SU-DHL-6 (cell line): ENCODE results near the gene ZCRB1.

Experiments
- H2AFZ ChIP-seq: fragments of 200-600 bp; sonication (generic); 2 replicates; pipeline ENCODE4 v1.6.1; 2014; ENCODE audit warnings: low read depth, mild to moderate bottlenecking, moderate library complexity, mixed read lengths, antibody characterized with exemption, low read length; ENCODE audit not compliant: severe bottlenecking
- H3F3A ChIP-seq: fragments of 200-600 bp; shearing (Covaris generic); 2 replicates; pipeline ENCODE4 v1.6.0; 2016; ENCODE audit warnings: antibody characterized with exemption, mild to moderate bottlenecking; ENCODE audit not compliant: insufficient read depth
- H3K27ac ChIP-seq: fragments of 200-600 bp; sonication (generic); 2 replicates; pipeline ENCODE4 v1.5.1; 2016; ENCODE audit warnings: low read depth, mild to moderate bottlenecking, low read length, moderate library complexity, mixed read lengths
- H3K27me3 ChIP-seq: fragments of 200-600 bp; sonication (generic), shearing (Covaris generic); 2 replicates; pipeline ENCODE4 v1.6.0; 2014; ENCODE audit warnings: mild to moderate bottlenecking, low read length
- H3K36me3 ChIP-seq: fragments of 200-600 bp; sonication (generic); 2 replicates; pipeline ENCODE4 v1.6.1; 2014; ENCODE audit warnings: mild to moderate bottlenecking, low read length, mixed read lengths
- H3K4me2 ChIP-seq: fragments of 300-600, 200-600 bp; shearing (Covaris generic), sonication (generic); 2 replicates; pipeline ENCODE4 v1.6.0; 2014; ENCODE audit warnings: low read length, low read depth, mild to moderate bottlenecking; ENCODE audit not compliant: poor library complexity, severe bottlenecking
- H3K4me3 ChIP-seq: fragments of 200-600 bp; sonication (generic); 2 replicates; pipeline ENCODE4 v1.5.1; 2014; ENCODE audit warnings: antibody characterized with exemption, low read length, mild to moderate bottlenecking, mixed read lengths; ENCODE audit not compliant: insufficient read depth, poor library complexity, severe bottlenecking
- H3K79me2 ChIP-seq: fragments of 200-600 bp; sonication (generic); 2 replicates; pipeline ENCODE4 v1.6.1; 2014; ENCODE audit warnings: mild to moderate bottlenecking, low read length, moderate library complexity; ENCODE audit not compliant: insufficient read depth
- H3K9ac ChIP-seq: fragments of 200-600 bp; sonication (generic); 2 replicates; pipeline ENCODE4 v1.7.0; 2014; ENCODE audit warnings: mild to moderate bottlenecking, low read length
- H3K9me2 ChIP-seq: fragments of 200-600 bp; sonication (generic); replicated peaks from 2 replicates; pipeline ENCODE4 v1.6.1; 2014; ENCODE audit warnings: low read length; ENCODE audit not compliant: insufficient read depth
- H3K9me3 ChIP-seq: fragments of 200-600 bp; sonication (generic); 2 replicates; pipeline ENCODE4 v1.6.1; 2014; ENCODE audit warnings: low read length, mixed read lengths; ENCODE audit not compliant: insufficient read depth
- H4K20me1 ChIP-seq: fragments of 200-600 bp; sonication (generic); 2 replicates; pipeline ENCODE4 v1.6.1; 2014; ENCODE audit warnings: low read depth, mild to moderate bottlenecking, antibody characterized with exemption, low read length, moderate library complexity, mixed read lengths
- CTCF ChIP-seq: fragments of 200-600 bp; sonication (generic); IDR thresholded peaks from one replicate; pipeline ENCODE4 v1.5.1; 2017; ENCODE audit warnings: antibody characterized with exemption, mild to moderate bottlenecking, low read length, moderate library complexity; ENCODE audit not compliant: insufficient read depth, poor library complexity, severe bottlenecking
- EZH2phosphoT487 ChIP-seq: fragments of 200-600 bp; sonication (generic), shearing (Covaris generic); conservative IDR thresholded peaks from 2 replicates; pipeline ENCODE4 v1.6.1; 2018; ENCODE audit warnings: mild to moderate bottlenecking, antibody characterized with exemption, low read length, moderate library complexity, mixed read lengths

ZCRB1 gene

GRCh38 chr12:42343721-42344120 is 17.8 kb upstream of the ZCRB1 start:
- peaks cover 16% of the 10 kb centered on the region; the same call in 1 of the 2 replicates for H3K36me3 ChIP-seq
- H3K27me3 ChIP-seq = no peaks in the 10 kb centered on the region
- no peaks in the 10 kb centered on the region for H3K9me3 ChIP-seq
- H2AFZ ChIP-seq = no peak overlapping the region
- TF ChIP-seq CTCF = no peak
- TF ChIP-seq EZH2phosphoT487 = no peak
- peaks cover 98% of the 10 kb centered on the region for H3K79me2 ChIP-seq
- H4K20me1 ChIP-seq = peaks cover 16% of the 10 kb centered on the region
- no peak overlapping the region for H3K4me3 ChIP-seq
- H3K9me2 ChIP-seq = no peaks in the 10 kb centered on the region
- H3F3A ChIP-seq = peaks cover 8% of the 10 kb centered on the region; the same call in 1 of the 2 replicates
- no peak overlapping the region for H3K27ac ChIP-seq
- H3K9ac ChIP-seq = no peak overlapping the region
- H3K4me2 ChIP-seq = no peak overlapping the region

- TF ChIP-seq EZH2phosphoT487 (no peak), CTCF (no peak)
- no peak overlapping the region for H3K4me3 ChIP-seq
- no peak overlapping the region for H3K27ac ChIP-seq
- H3K27me3 ChIP-seq = no peaks in the 10 kb centered on the region
- peaks cover 8% of the 10 kb centered on the region; the same call in 1 of the 2 replicates for H3F3A ChIP-seq
- no peak overlapping the region for H3K4me2 ChIP-seq
- no peak overlapping the region for H3K9ac ChIP-seq
- H2AFZ ChIP-seq = no peak overlapping the region
- no peaks in the 10 kb centered on the region for H3K9me3 ChIP-seq
- H3K9me2 ChIP-seq = no peaks in the 10 kb centered on the region
- peaks cover 98% of the 10 kb centered on the region for H3K79me2 ChIP-seq
- H3K36me3 ChIP-seq = peaks cover 16% of the 10 kb centered on the region; the same call in 1 of the 2 replicates
- peaks cover 15% of the 10 kb centered on the region for H4K20me1 ChIP-seq
These were observed 16.1 kb upstream of the ZCRB1 start for GRCh38 chr12:42342028-42342427.

GRCh38 chr12:42338280-42338679 is 12.4 kb upstream of the ZCRB1 start:
- no peaks in the 10 kb centered on the region for H3K27me3 ChIP-seq
- H3K79me2 ChIP-seq = peaks cover 97% of the 10 kb centered on the region
- H4K20me1 ChIP-seq = peaks cover 27% of the 10 kb centered on the region
- peaks cover 24% of the 10 kb centered on the region for H3K36me3 ChIP-seq
- TF ChIP-seq CTCF = no peak
- H3K4me3 ChIP-seq = no peak overlapping the region
- no peak overlapping the region for H3K9ac ChIP-seq
- no peaks in the 10 kb centered on the region for H3K9me2 ChIP-seq
- no peak overlapping the region for H3K4me2 ChIP-seq
- H3K9me3 ChIP-seq = no peaks in the 10 kb centered on the region
- H2AFZ ChIP-seq = no peak overlapping the region
- peaks cover 8% of the 10 kb centered on the region; the same call in 1 of the 2 replicates for H3F3A ChIP-seq
- H3K27ac ChIP-seq = no peak overlapping the region
